IPS-15b (cell line): ENCODE data around the gene TMEM167A.

ENCODE experiments used
- H3K27me3 ChIP-seq: one replicate; pipeline ENCODE4 v1.6.1; 2013; ENCODE audit warnings: low read length; ENCODE audit not compliant: control insufficient read depth, insufficient read depth
- H3K36me3 ChIP-seq: one replicate; pipeline ENCODE4 v1.6.1; 2013; ENCODE audit warnings: low read length; ENCODE audit not compliant: control insufficient read depth, insufficient read depth
- H3K4me1 ChIP-seq: one replicate; pipeline ENCODE4 v1.6.1; 2013; ENCODE audit warnings: mild to moderate bottlenecking, low read length; ENCODE audit not compliant: control insufficient read depth, insufficient read depth
- H3K4me3 ChIP-seq: one replicate; pipeline ENCODE4 v1.5.1; 2013; ENCODE audit warnings: low read depth, low read length
- H3K9ac ChIP-seq: one replicate; pipeline ENCODE4 v1.6.1; 2013; ENCODE audit warnings: low read depth, mild to moderate bottlenecking, low read length
- H3K9me3 ChIP-seq: one replicate; pipeline ENCODE4 v1.6.1; 2013; ENCODE audit warnings: mild to moderate bottlenecking, low read length; ENCODE audit not compliant: control insufficient read depth, insufficient read depth

The TMEM167A gene

GRCh38 chr5:83031381-83031780 lies 45.8 kb downstream of the TMEM167A start:
- H3K4me1 ChIP-seq = peaks cover 20% of the 10 kb centered on the region

GRCh38 chr5:83029912-83030311 lies 47.3 kb downstream of the TMEM167A start:
- Histone ChIP-seq H3K27me3 (no peaks in the 10 kb centered on the region), H3K4me1 (peaks cover 17% of the 10 kb centered on the region), H3K36me3 (no peaks in the 10 kb centered on the region), H3K4me3 (no peak overlapping the region), H3K9me3 (no peaks in the 10 kb centered on the region), H3K9ac (no peak overlapping the region)

More at GRCh38 chr5:83031381-83031780, 45.8 kb downstream of the TMEM167A start:
- Histone ChIP-seq H3K36me3 (no peaks in the 10 kb centered on the region), H3K4me3 (no peak overlapping the region), H3K9ac (no peak overlapping the region), H3K27me3 (no peaks in the 10 kb centered on the region), H3K9me3 (no peaks in the 10 kb centered on the region)

GRCh38 chr5:83026930-83027687 lies 50.1 kb downstream of the TMEM167A start:
- Histone ChIP-seq H3K9ac (no peak overlapping the region), H3K27me3 (no peaks in the 10 kb centered on the region), H3K36me3 (no peaks in the 10 kb centered on the region), H3K4me1 (peaks cover 16% of the 10 kb centered on the region), H3K4me3 (no peak overlapping the region), H3K9me3 (no peaks in the 10 kb centered on the region)

- Histone ChIP-seq H3K9me3 (no peaks in the 10 kb centered on the region), H3K9ac (no peak overlapping the region), H3K4me1 (peaks cover 16% of the 10 kb centered on the region), H3K27me3 (no peaks in the 10 kb centered on the region), H3K36me3 (no peaks in the 10 kb centered on the region), H3K4me3 (no peak overlapping the region)
Measured at GRCh38 chr5:83026516-83026915, 50.7 kb downstream of the TMEM167A start.

GRCh38 chr5:83025690-83026478 lies 51.3 kb downstream of the TMEM167A start:
- Histone ChIP-seq H3K27me3 (no peaks in the 10 kb centered on the region), H3K36me3 (no peaks in the 10 kb centered on the region), H3K4me3 (peak overlapping the region; percentile 26), H3K9me3 (no peaks in the 10 kb centered on the region), H3K4me1 (peaks cover 16% of the 10 kb centered on the region), H3K9ac (no peak overlapping the region)

GRCh38 chr5:83022334-83022733 lies 54.9 kb downstream of the TMEM167A start:
- H3K4me3 ChIP-seq = no peak overlapping the region
- no peak overlapping the region for H3K9ac ChIP-seq
- no peaks in the 10 kb centered on the region for H3K27me3 ChIP-seq
- no peaks in the 10 kb centered on the region for H3K9me3 ChIP-seq
- H3K36me3 ChIP-seq = no peaks in the 10 kb centered on the region
- peaks cover 15% of the 10 kb centered on the region for H3K4me1 ChIP-seq

GRCh38 chr5:83015676-83016075 lies 61.5 kb downstream of the TMEM167A start:
- no peak overlapping the region for H3K9ac ChIP-seq
- no peaks in the 10 kb centered on the region for H3K27me3 ChIP-seq
- H3K4me1 ChIP-seq = peaks cover 6% of the 10 kb centered on the region
- no peak overlapping the region for H3K4me3 ChIP-seq
- no peaks in the 10 kb centered on the region for H3K36me3 ChIP-seq
- no peaks in the 10 kb centered on the region for H3K9me3 ChIP-seq

- Histone ChIP-seq H3K4me3 (no peak overlapping the region), H3K9me3 (no peaks in the 10 kb centered on the region), H3K27me3 (no peaks in the 10 kb centered on the region), H3K36me3 (no peaks in the 10 kb centered on the region), H3K9ac (no peak overlapping the region), H3K4me1 (peaks cover 8% of the 10 kb centered on the region)
Measured at GRCh38 chr5:83011985-83012384, 65.2 kb downstream of the TMEM167A start.

GRCh38 chr5:83009408-83009807 lies 67.8 kb downstream of the TMEM167A start:
- Histone ChIP-seq H3K27me3 (no peaks in the 10 kb centered on the region), H3K36me3 (no peaks in the 10 kb centered on the region), H3K9me3 (no peaks in the 10 kb centered on the region), H3K4me1 (peaks cover 8% of the 10 kb centered on the region), H3K9ac (no peak overlapping the region), H3K4me3 (no peak overlapping the region)

GRCh38 chr5:83007755-83008154 lies 69.4 kb downstream of the TMEM167A start:
- Histone ChIP-seq H3K4me1 (peaks cover 13% of the 10 kb centered on the region), H3K4me3 (no peak overlapping the region), H3K36me3 (no peaks in the 10 kb centered on the region), H3K9ac (no peak overlapping the region), H3K27me3 (no peaks in the 10 kb centered on the region), H3K9me3 (no peaks in the 10 kb centered on the region)

GRCh38 chr5:83006683-83007283 lies 70.4 kb downstream of the TMEM167A start:
- Histone ChIP-seq H3K4me1 (peaks cover 13% of the 10 kb centered on the region), H3K36me3 (no peaks in the 10 kb centered on the region), H3K9me3 (no peaks in the 10 kb centered on the region), H3K27me3 (no peaks in the 10 kb centered on the region), H3K9ac (no peak overlapping the region), H3K4me3 (no peak overlapping the region)
